Naive thymus-derived CD8-positive, alpha-beta T cell (primary cell): ENCODE results near the gene KRTAP5-1. TPM values are rescaled to one million over a fixed set of nuclear protein-coding genes. Genes with fewer than 3 reads are reported as not detected.
A peak's percentile ranks its signal among the peaks of the same experiment; 100 is the strongest.
"Not testable (repeated sequence)": the region's sequence is repeated elsewhere in the genome, so short reads cannot be mapped to it uniquely, and the experiment has no call there.

ENCODE experiments used
- ATAC-seq, 2 donors: fragments of 150-1000 bp; cut with Tn5 transposase in 1 of 2; sonication (Bioruptor Pico), chemical (Tn5 transposase) in 1 of 2; 1 replicate in 1 of 2; 2 replicates in 1 of 2; pipeline ENCODE4 v1.10.0; 2021; ENCODE audit warnings: mild to moderate bottlenecking in 2 of 2, moderate library complexity in 2 of 2
- POLR2A ChIA-PET: fragments of 350-600 bp; sonication (Branson Sonifier 250); formaldehyde crosslinking; loops from one replicate; lab custom pipeline; 2021; ENCODE audit warnings: antibody characterized with exemption; lab: Charles Lee
- DNase-seq, 10 donors: peaks; one replicate each; pipeline versions ENCODE4 v3.0.0 to v3.0.0-alpha.2; 2020 to 2022
- H3K27ac Mint-ChIP-seq, 10 donors: one replicate each; pipeline ENCODE4 v1.8.0; 2020 to 2022; ENCODE audit warnings: mild to moderate bottlenecking in 10 of 10, mixed read lengths in 10 of 10, moderate library complexity in 4 of 10, inconsistent platforms in 1 of 10
- H3K27me3 Mint-ChIP-seq, 5 donors: one replicate each; pipeline ENCODE4 v1.8.0; 2021 to 2022; ENCODE audit warnings: mixed read lengths in 5 of 5
- H3K36me3 Mint-ChIP-seq, 3 donors: one replicate each; pipeline ENCODE4 v1.8.0; 2020 to 2022; ENCODE audit warnings: mixed read lengths in 3 of 3, mild to moderate bottlenecking in 2 of 3, inconsistent platforms in 1 of 3
- H3K4me1 Mint-ChIP-seq, 4 donors: one replicate each; pipeline ENCODE4 v1.8.0; 2021 to 2022; ENCODE audit warnings: mixed read lengths in 4 of 4
- H3K4me3 Mint-ChIP-seq, 10 donors: one replicate each; pipeline ENCODE4 v1.8.0; 2020 to 2022; ENCODE audit warnings: mild to moderate bottlenecking in 10 of 10, mixed read lengths in 10 of 10, moderate library complexity in 6 of 10, inconsistent platforms in 1 of 10
- H3K9me3 Mint-ChIP-seq, 9 donors: one replicate each; pipeline ENCODE4 v1.8.0; 2020 to 2022; ENCODE audit warnings: mixed read lengths in 9 of 9, mild to moderate bottlenecking in 3 of 9, inconsistent platforms in 1 of 9, moderate library complexity in 1 of 9
- polyA plus RNA-seq, 3 donors: library from polyadenylated mRNA; unstranded; fragments of 300-500 nt; fragmentation: Illumina TruSeq; gene quantifications; one replicate each; pipeline ENCODE4 v1.2.3, GENCODE V29; 2021
- total RNA-seq, 8 experiments: library from RNA in 2 of 8; stranded (reverse) in 2 of 8; gene quantifications; one replicate each; pipeline ENCODE4 v1.2.3 and lab custom pipeline; 2021 to 2026

Gene KRTAP5-1
- total and polyA plus RNA-seq, 5 experiments from 2014 or later, result not detected

DNA sequence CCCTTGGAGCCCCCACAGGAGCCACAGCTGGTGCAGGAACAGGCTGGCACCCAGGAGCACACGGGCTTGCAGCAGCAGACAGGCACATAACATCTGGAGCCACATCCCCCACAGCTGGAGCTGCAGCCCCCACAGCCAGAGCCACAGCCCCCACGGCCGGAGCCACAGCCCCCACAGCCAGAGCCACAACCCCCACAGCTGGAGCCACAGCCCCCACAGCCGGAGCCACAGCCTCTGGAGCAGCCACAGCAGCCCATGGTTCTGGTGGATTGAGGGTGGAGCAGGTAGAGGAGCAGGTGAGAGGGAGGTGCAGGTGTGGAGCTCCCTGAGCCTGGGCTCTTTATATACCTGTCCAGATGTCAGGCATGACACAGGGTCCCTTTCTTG is 12.9 kb upstream of the KRTAP5-1 start, which contains the start of gene KRTAP5-2:
TSS of gene KRTAP5-2 (minus strand) at position 301 of the 387 bp plus-strand sequence. CDS start at position 257, 44 bp downstream.
- POLR2A ChIA-PET, result interaction anchor here (0.6 to 0.7 kb wide), 2 partner anchors 279 to 1329 kb away, joined by 3 read pairs; no protein-coding TSS in a partner anchor
- DNase-seq (no peak), ATAC-seq (no peak)
- Mint-ChIP-seq H3K4me1 (peaks cover 4 to 10% (median 8%) of the 10 kb centered on the region in 4 donors), H3K27ac (peak within 1 kb of the TSS in 1 of 10 donors; percentile 26), H3K4me3 (no peak within 1 kb of the TSS), H3K27me3 (peaks cover 36 to 60% (median 58%) of the 10 kb centered on the region in 5 donors), H3K36me3 (peaks cover 0 to 4% (median 0%) of the 10 kb centered on the region in 3 donors), H3K9me3 (no peaks in the 10 kb centered on the region)

DNA sequence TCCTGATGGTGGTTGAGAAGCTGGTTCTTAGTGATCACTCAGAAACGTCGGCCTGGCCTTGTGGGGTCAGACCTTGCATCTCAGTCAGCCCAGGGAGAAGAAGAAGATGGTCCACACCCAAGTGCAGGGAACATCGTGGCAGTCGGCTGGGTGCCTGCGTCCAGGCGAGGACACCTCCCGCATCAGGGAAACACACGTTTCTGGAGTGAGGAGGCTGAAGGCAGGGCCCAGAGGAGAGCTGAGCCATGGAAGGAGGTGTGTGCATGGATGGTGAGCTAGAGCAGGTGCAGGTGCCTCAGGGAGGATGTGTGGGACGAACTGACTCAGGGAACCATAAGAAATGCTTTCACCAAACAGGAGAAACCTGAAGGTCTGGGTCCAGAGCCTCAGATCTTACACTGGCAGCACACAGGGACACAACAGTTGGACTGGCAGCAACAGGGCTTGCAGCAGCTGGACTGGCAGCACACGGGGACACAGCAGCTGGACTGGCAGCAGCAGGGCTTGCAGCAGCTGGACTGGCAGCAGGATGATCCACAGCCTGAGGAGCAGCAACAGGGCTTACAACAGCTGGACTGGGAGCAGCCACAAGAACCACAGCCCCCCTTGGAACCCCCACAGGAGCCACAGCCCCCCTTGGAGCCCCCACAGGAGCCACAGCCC is 12.4 kb upstream of the KRTAP5-1 start:
- Mint-ChIP-seq H3K4me3 (no peak overlapping the region), H3K27me3 (peaks cover 36 to 63% (median 60%) of the 10 kb centered on the region in 5 donors)
- POLR2A ChIA-PET, result interaction anchor here (0.6 to 0.7 kb wide), 2 partner anchors 279 to 1330 kb away, joined by 3 read pairs; no protein-coding TSS in a partner anchor

DNA sequence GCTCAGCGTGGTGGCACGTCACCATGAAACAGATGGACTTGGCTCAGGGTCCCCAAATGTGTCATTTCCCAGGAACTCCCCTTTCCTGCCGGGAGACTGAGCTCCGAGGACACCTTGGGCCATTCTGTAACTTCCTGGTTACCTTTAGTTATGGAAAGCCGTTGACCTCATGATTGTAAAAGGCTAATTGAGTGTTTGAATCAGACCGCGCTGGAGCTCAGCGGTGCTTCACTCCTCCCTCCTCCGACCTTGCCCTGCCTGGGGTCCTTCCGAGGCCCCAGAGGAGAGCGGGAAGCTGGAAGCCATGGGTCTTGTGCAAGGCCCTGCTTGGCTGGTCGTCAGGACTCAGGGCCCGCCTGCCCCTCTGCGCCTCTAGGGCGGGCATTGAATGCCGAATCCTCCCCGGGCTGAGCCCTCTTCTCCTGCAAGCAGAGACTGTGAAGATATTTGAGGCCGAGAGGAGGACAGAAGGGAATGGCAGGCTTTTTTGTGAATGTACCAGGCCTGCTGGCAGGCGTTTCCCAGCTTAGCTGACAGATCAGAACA is 11.6 kb upstream of the KRTAP5-1 start:
- DNase-seq, H3K4me3 Mint-ChIP-seq, H3K4me1 Mint-ChIP-seq, POLR2A ChIA-PET, ATAC-seq, H3K27ac Mint-ChIP-seq, H3K36me3 Mint-ChIP-seq, H3K9me3 Mint-ChIP-seq: not testable (repeated sequence)
- peaks cover 39 to 62% (median 56%) of the 10 kb centered on the region in 5 donors for H3K27me3 Mint-ChIP-seq

More for the DNA sequence above, 12.4 kb upstream of the KRTAP5-1 start:
- Mint-ChIP-seq H3K9me3 (no peaks in the 10 kb centered on the region), H3K4me1 (peaks cover 4 to 10% (median 8%) of the 10 kb centered on the region in 4 donors), H3K27ac (peak overlapping the region in 1 of 10 donors; percentile 26), H3K36me3 (peaks cover 0 to 4% (median 0%) of the 10 kb centered on the region in 3 donors)
- ATAC-seq (no peak), DNase-seq (no peak)

DNA sequence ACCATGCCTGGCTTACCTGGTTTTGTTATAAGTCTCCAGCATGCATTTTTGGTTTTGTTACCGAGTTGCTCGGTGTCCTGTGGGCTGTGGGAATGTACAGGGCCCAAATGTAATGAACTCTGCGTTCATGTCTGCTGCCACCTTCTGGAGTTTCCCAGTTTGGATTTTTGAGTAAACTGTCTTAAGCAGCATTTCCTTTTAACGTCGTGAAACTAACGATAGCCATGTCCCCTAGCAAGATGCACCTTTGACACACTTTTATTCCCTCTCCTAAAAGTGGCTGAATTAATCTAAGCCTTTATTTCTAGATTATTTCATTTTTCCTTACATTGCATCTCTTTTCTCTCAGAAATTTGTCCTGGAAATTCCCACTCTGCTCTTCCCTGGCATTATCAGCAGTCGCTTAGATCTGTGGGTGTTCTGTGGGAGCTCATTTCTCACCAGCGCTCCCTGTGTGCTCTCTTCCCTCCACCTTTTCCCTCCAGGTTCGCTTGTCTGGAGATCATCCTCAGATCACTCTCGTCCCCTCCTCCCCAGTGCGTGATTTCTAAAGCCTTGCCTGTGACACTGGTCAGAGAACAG is 11.0 kb upstream of the KRTAP5-1 start:
- not testable (repeated sequence) for H3K4me3 Mint-ChIP-seq, ATAC-seq, DNase-seq, H3K36me3 Mint-ChIP-seq, H3K9me3 Mint-ChIP-seq, H3K4me1 Mint-ChIP-seq
- POLR2A ChIA-PET, result interaction anchor here (0.6 kb wide), 1 partner anchor 677 kb away, joined by 8 read pairs; no protein-coding TSS in a partner anchor
- H3K27ac Mint-ChIP-seq, result peak overlapping the region in 1 of 10 donors; percentile 13
- peaks cover 38 to 59% (median 56%) of the 10 kb centered on the region in 5 donors for H3K27me3 Mint-ChIP-seq

DNA sequence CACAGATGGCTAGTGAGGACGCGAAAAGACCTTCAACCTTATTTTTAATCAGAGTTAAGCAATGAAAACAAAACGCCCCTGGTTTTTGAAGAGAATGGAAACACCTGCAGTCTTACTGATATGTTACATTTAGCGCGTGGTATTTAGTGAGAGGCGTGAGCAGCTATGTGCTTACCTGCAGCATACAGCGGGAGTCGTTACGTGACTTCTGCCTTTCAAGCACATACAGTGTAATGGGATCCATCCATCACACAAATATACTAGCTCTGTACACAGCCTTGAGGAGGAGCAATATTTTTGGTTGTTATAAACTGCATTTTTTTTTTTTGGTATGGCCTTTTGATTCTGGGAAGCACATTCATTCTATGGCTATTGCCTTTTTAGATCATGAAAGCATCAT is 7.5 kb upstream of the KRTAP5-1 start:
- DNase-seq (no peak), ATAC-seq (no peak)
- Mint-ChIP-seq H3K27me3 (peaks cover 21 to 75% (median 44%) of the 10 kb centered on the region in 5 donors), H3K9me3 (peaks cover 0 to 7% (median 0%) of the 10 kb centered on the region in 9 donors), H3K36me3 (peaks cover 3 to 7% (median 4%) of the 10 kb centered on the region in 3 donors), H3K4me1 (peaks cover 16 to 29% (median 25%) of the 10 kb centered on the region in 4 donors), H3K4me3 (no peak overlapping the region), H3K27ac (peak overlapping the region in 1 of 10 donors; percentile 26)
- POLR2A ChIA-PET, result no interaction called here

DNA sequence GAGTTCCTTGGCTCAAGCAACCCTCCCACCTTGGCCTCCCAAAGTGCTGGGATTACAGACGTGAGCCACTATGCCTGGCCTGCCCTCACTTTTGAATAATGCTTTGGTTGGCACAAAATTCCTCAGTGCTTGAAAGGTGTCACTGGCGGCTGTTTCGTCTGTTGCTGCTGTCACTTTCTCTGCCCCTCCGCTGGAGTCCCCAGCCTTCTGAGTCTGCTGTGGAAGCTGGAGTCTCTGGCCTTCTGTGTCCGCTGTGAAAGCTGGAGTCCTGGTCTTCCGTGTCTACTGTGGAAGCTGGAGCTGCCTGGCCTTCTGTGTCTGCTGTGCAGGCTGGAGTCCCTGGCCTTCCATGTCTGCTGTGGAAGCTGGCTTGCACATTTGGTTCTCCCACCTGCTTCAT is 4.9 kb upstream of the KRTAP5-1 start:
- Mint-ChIP-seq H3K27ac (peak overlapping the region in 2 of 10 donors; percentile 49 to 52), H3K4me3 (peak overlapping the region in 3 of 10 donors; percentile 11 to 33 (median 21)), H3K9me3 (peaks cover 0 to 7% (median 0%) of the 10 kb centered on the region in 9 donors), H3K36me3 (peaks cover 0 to 7% (median 3%) of the 10 kb centered on the region in 3 donors), H3K4me1 (peaks cover 10 to 32% (median 23%) of the 10 kb centered on the region in 4 donors), H3K27me3 (peaks cover 12 to 59% (median 25%) of the 10 kb centered on the region in 5 donors)
- POLR2A ChIA-PET, result interaction anchor here (1.7 kb wide), 1 partner anchor 15 kb away, joined by 5 read pairs; no protein-coding TSS in a partner anchor
- no peak for DNase-seq
- ATAC-seq, result no peak

DNA sequence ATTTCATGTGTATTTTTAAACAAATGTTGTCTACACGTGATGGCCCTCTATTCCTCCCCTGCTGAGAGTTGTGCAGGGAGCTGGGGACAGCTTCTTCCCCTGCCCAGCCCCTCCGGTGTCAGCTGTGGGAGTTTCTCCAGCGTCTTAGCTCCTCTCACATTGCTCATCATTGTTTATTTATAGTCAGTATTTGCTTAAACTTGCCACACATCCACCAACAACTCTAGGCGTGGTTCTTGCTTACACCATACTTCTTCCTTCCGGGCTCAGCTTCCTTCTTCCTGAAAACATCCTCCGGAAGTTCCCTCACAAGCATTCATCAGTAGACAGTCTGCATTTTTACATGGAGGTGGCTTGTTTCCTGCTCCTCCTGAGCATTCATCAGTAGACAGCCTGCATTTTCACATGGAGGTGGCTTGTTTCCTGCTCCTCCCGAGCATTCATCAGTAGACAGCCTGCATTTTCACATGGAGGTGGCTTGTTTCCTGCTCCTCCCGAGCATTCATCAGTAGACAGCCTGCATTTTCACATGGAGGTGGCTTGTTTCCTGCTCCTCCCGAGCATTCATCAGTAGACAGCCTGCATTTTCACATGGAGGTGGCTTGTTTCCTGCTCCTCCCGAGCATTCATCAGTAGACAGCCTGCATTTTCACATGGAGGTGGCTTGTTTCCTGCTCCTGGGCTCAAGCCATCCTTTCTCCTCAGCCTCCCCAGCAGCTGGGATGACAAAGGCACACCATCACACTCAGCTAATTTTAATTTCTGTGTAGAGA is 4.3 kb upstream of the KRTAP5-1 start:
- DNase-seq, result peak in 1 of 10 donors; percentile 13
- H3K9me3 Mint-ChIP-seq, H3K36me3 Mint-ChIP-seq: not testable (repeated sequence)
- H3K27ac Mint-ChIP-seq, result peak overlapping the region in 9 of 10 donors; percentile 81 to 90 (median 83)
- H3K27me3 Mint-ChIP-seq, result peaks cover 12 to 52% (median 25%) of the 10 kb centered on the region in 5 donors
- peaks cover 10 to 32% (median 25%) of the 10 kb centered on the region in 4 donors for H3K4me1 Mint-ChIP-seq
- H3K4me3 Mint-ChIP-seq, result peak overlapping the region; percentile 37 to 82 (median 72)
- POLR2A ChIA-PET, result interaction anchor here (1.3 to 1.7 kb wide), 3 partner anchors 15 to 42 kb away, joined by 3 to 5 read pairs (median 4); no protein-coding TSS in a partner anchor
- peak; percentile 44 to 54 for ATAC-seq

DNA sequence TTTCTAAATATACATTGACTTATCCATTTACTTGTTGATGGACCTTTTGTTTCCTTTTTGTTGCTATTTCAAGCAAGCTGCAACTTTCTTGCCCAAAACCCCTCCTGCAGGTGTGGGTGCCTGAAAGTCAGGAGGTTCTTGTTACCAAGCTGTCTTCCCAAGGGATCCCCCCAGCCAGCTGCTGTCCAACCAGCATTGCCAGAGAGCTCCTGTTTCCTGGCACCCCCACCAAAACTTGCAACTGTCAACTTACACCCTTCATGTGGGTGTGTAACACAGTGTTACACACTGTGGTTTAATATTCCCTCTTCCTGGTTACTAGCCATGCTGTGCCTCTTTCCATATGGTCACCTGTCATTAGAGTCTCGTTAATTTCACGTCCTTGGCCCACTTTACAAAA is 1.6 kb upstream of the KRTAP5-1 start:
- Mint-ChIP-seq H3K4me3 (peak overlapping the region in 1 of 10 donors; percentile 48), H3K9me3 (peaks cover 0 to 12% (median 2%) of the 10 kb centered on the region in 9 donors), H3K36me3 (peaks cover 0 to 7% (median 3%) of the 10 kb centered on the region in 3 donors), H3K4me1 (peaks cover 15 to 38% (median 33%) of the 10 kb centered on the region in 4 donors), H3K27me3 (peaks cover 7 to 39% (median 15%) of the 10 kb centered on the region in 5 donors), H3K27ac (no peak overlapping the region)
- POLR2A ChIA-PET, result interaction anchor here (0.6 kb wide), 1 partner anchor 9 kb away, joined by 3 read pairs; no protein-coding TSS in a partner anchor
- DNase-seq (no peak), ATAC-seq (no peak)

DNA sequence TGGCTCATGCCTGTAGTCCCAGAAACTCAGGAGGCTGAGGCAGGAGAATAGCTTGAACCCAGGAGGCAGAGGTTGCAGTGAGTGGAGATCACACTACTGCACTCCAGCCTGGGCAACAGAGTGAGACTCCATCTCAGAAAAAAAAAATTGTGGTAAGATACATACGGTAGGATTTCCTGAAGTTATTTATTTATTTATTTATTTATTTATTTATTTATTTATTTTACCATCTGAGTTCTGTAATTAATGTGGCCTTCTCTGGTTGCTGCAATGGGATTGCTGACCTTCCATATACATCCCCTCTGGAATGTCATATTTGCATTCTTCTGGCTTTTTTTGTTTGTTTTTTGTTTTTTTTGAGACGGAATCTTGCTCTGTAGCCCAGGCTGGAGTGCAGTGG is 2.2 kb downstream of the KRTAP5-1 start:
- DNase-seq, H3K27ac Mint-ChIP-seq, H3K4me3 Mint-ChIP-seq, POLR2A ChIA-PET, ATAC-seq: not testable (repeated sequence)
- Mint-ChIP-seq H3K36me3 (peaks cover 0 to 12% (median 6%) of the 10 kb centered on the region in 3 donors), H3K4me1 (peaks cover 5 to 21% (median 15%) of the 10 kb centered on the region in 4 donors), H3K27me3 (peaks cover 10 to 20% (median 10%) of the 10 kb centered on the region in 5 donors), H3K9me3 (peaks cover 0 to 25% (median 9%) of the 10 kb centered on the region in 9 donors)

DNA sequence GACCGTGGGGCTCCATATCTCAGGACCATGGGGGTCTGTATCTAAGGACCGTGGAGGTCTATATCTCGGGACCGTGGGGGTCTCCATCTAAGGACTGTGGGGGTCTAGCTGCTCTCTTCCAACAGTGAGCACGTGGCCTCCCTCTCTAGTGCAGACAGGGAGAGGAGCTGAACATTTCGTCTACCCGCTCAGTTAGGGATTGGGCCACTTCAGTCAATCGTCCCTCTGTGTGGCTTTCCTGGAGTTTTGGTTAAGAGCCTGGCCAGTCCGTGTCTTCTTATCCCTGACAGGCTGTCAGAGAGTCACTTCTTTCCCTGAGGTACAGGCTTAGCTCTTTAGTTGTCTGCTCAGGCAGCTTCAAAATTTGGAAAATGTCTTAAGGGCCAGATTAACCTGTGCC is 3.1 kb downstream of the KRTAP5-1 start:
- Mint-ChIP-seq H3K27me3 (peaks cover 9 to 16% (median 10%) of the 10 kb centered on the region in 5 donors), H3K4me3 (no peak overlapping the region), H3K36me3 (peaks cover 0 to 12% (median 6%) of the 10 kb centered on the region in 3 donors), H3K27ac (no peak overlapping the region), H3K4me1 (peaks cover 5 to 19% (median 14%) of the 10 kb centered on the region in 4 donors), H3K9me3 (peaks cover 0 to 25% (median 9%) of the 10 kb centered on the region in 9 donors)
- DNase-seq (no peak), ATAC-seq (no peak)
- POLR2A ChIA-PET, result no interaction called here

DNA sequence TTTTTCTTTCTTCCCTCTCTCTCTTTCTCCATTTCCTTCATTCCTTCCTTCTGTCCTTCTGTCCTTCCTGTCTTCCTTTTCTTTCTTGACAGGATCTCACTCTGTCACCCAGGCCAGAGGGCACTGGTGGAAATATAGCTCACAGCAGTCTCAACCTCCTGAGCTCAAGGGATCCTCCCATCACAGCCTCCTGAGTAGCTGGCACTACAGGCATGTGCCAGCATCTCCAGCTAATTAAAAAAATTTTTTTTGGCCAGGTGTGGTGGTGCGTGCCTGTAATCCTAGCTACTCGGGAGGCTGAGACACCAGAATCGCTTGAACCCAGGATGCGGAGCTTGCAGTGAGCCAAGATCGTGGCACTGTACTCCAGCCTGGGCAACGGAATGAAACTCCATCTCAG is 8.3 kb downstream of the KRTAP5-1 start:
- POLR2A ChIA-PET, result no interaction called here
- Mint-ChIP-seq H3K4me1 (peaks cover 6 to 11% (median 7%) of the 10 kb centered on the region in 4 donors), H3K36me3 (peaks cover 0 to 12% (median 6%) of the 10 kb centered on the region in 3 donors), H3K27ac (peak overlapping the region in 1 of 10 donors; percentile 70), H3K4me3 (peak overlapping the region in 1 of 10 donors; percentile 55), H3K9me3 (peaks cover 0 to 25% (median 7%) of the 10 kb centered on the region in 9 donors), H3K27me3 (peaks cover 5 to 9% (median 8%) of the 10 kb centered on the region in 5 donors)
- ATAC-seq (no peak), DNase-seq (no peak)
